Measurements from ENCODE around the gene DAB1.

The DAB1 gene

DNA sequence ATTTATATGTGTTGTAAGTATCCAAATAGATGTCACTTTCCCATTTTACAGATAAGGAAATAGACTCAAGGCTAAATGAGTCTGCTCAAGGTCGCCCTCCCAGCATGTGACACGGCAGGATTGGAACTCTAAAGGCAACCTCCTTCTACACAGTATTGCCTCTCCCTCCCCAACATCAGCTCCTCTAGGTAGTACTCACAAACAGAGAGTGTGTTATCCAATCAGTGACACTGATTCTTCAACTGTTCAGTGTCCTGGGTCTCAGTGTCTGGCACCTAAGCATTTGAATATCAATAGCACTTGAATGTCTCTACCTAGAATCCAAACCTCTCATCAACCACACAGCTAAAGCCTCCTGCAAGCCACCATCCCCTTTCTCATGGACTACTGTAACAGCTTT is 87.1 kb downstream of the DAB1 start:
- Histone ChIP-seq H3K27me3 (replicated peaks; ENCODE audit: control insufficient read depth, insufficient read depth, low read length) (no peaks in the 10 kb centered on the region), H3K36me3 (ENCODE audit: control insufficient read depth, insufficient read depth, low read length) (no peaks in the 10 kb centered on the region), H3K4me3 (replicated peaks; ENCODE audit: low read depth, low read length) (no peak overlapping the region)
- TF ChIP-seq, protein P1, sequence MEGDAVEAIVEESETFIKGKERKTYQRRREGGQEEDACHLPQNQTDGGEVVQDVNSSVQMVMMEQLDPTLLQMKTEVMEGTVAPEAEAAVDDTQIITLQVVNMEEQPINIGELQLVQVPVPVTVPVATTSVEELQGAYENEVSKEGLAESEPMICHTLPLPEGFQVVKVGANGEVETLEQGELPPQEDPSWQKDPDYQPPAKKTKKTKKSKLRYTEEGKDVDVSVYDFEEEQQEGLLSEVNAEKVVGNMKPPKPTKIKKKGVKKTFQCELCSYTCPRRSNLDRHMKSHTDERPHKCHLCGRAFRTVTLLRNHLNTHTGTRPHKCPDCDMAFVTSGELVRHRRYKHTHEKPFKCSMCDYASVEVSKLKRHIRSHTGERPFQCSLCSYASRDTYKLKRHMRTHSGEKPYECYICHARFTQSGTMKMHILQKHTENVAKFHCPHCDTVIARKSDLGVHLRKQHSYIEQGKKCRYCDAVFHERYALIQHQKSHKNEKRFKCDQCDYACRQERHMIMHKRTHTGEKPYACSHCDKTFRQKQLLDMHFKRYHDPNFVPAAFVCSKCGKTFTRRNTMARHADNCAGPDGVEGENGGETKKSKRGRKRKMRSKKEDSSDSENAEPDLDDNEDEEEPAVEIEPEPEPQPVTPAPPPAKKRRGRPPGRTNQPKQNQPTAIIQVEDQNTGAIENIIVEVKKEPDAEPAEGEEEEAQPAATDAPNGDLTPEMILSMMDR (IDR thresholded peaks at IDR 0.05; ENCODE audit: insufficient read depth, low read length, poor library complexity, severe bottlenecking), result no peak
- DNase-seq (ENCODE audit: extremely low read depth, insufficient read length), result no peak

DNA sequence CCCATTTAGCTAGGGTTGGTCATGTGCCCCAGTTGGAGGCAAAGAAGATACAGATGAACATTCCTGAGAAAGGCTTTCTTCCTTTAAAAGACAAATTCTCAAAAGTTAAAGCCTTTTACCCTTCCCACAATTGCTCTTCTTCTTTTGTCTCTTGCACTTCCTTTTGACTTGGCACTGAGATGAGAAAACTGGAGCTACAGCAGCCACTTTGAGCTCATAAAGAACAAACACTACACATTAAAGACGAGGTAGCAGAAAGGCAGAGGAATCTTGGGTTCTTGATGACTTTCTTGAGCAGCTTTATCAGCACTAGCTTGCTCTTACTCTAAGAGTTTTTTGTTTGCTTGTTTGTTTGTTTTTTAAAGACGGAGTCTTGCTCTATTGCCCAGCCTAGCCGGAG is 92.2 kb downstream of the DAB1 start:
- Histone ChIP-seq H3K4me3 (replicated peaks; ENCODE audit: low read depth, low read length) (no peak overlapping the region), H3K36me3 (ENCODE audit: control insufficient read depth, insufficient read depth, low read length) (no peaks in the 10 kb centered on the region), H3K27me3 (replicated peaks; ENCODE audit: control insufficient read depth, insufficient read depth, low read length) (no peaks in the 10 kb centered on the region)
- no peak for DNase-seq (ENCODE audit: extremely low read depth, insufficient read length)
- TF ChIP-seq, protein P1 (IDR thresholded peaks at IDR 0.05; ENCODE audit: insufficient read depth, low read length, poor library complexity, severe bottlenecking), result no peak

DNA sequence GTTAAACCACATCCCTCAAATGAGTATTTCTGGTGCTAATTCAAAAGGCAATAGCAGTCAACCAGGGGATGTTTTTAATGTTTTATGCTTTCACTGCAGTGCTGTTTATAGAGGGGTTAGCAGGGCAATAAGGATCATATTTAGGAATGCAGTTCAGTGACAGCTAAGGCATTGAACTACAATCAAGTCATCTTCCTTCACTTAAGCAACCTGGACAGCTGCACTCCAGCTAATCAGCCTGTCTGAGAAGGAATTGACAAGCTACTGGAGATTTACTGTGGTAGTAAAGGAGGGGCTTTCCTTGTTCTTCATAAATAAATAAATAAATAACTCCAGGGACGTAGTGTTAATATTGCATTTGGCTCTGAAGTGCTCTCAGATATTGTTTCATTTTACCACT is 93.9 kb downstream of the DAB1 start:
- TF ChIP-seq, protein P1 (IDR thresholded peaks at IDR 0.05; ENCODE audit: insufficient read depth, low read length, poor library complexity, severe bottlenecking), result no peak
- Histone ChIP-seq H3K36me3 (ENCODE audit: control insufficient read depth, insufficient read depth, low read length) (no peaks in the 10 kb centered on the region), H3K4me3 (replicated peaks; ENCODE audit: low read depth, low read length) (no peak overlapping the region), H3K27me3 (replicated peaks; ENCODE audit: control insufficient read depth, insufficient read depth, low read length) (no peaks in the 10 kb centered on the region)
- no peak for DNase-seq (ENCODE audit: extremely low read depth, insufficient read length)

DNA sequence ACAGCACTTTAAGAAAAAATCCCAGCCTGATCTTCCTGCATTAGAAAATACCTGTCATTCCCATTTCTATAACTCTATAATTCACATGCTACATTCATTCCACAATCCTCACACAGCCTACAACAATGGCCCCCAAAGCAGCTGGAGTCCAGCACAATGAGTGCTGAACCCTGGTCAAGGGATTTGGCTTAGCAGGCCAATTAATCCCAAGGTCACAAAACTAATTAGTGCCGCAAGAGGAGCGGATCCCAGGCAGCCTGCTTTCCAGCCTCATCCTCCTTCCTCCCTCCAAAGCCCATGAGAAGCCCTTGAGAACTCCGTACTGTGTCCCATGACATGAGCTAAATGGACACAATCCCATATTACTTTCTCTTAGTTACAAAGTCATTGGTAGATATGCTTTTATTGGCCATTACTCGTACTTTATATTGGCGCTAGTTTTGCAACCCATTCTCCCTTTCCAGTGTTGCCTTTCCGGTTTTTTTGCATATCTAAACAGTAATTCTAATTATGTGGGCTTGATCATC is 94.8 kb downstream of the DAB1 start:
- DNase-seq (ENCODE audit: extremely low read depth, insufficient read length), result no peak
- Histone ChIP-seq H3K4me3 (replicated peaks; ENCODE audit: low read depth, low read length) (no peak overlapping the region), H3K27me3 (replicated peaks; ENCODE audit: control insufficient read depth, insufficient read depth, low read length) (no peaks in the 10 kb centered on the region), H3K36me3 (ENCODE audit: control insufficient read depth, insufficient read depth, low read length) (no peaks in the 10 kb centered on the region)
- TF ChIP-seq, protein P1 (IDR thresholded peaks at IDR 0.05; ENCODE audit: insufficient read depth, low read length, poor library complexity, severe bottlenecking), result no peak

DNA sequence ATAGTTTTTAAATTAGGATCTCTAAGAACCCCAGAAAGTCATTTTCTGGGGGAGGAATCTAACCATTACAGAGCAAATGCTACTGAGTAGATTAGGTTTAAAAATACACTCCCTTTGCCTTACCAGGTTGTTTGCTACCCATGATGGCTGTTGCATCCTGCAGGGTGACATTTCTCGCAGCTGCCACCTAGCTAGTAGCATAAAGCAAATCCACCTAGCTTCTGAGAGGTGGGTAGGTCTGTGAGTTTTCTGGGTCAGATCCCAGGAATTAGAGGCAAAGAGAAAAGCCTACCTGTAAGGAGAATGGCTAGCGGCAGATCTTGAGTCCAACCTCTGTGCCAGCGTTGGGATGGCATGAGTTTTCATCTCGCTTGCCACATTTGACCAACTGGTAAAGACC is 95.9 kb downstream of the DAB1 start:
- Histone ChIP-seq H3K36me3 (ENCODE audit: control insufficient read depth, insufficient read depth, low read length) (no peaks in the 10 kb centered on the region), H3K4me3 (replicated peaks; ENCODE audit: low read depth, low read length) (no peak overlapping the region), H3K27me3 (replicated peaks; ENCODE audit: control insufficient read depth, insufficient read depth, low read length) (no peaks in the 10 kb centered on the region)
- TF ChIP-seq, protein P1 (IDR thresholded peaks at IDR 0.05; ENCODE audit: insufficient read depth, low read length, poor library complexity, severe bottlenecking), result no peak
- DNase-seq (ENCODE audit: extremely low read depth, insufficient read length), result no peak

DNA sequence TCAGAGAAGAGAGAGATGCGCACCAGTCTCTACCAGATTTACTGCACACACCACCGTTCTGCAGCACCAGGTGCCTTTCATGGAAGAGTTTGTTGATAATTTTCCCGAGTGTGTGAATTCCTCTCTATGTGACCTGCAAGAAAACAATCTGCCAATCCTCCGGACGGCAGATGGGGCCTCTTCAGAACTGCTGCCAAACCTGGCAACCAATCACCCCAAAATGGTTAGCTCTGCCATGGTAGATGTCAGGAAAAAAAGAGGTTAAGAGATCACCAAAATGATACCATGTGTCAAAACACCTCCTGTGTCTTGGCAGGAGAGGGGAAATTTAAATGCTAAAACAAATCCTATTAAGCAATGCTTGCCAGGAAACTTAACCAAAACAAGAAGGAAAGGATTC is 96.5 kb downstream of the DAB1 start:
- no peak for DNase-seq (ENCODE audit: extremely low read depth, insufficient read length)
- H3K4me3 ChIP-seq (replicated peaks; ENCODE audit: low read depth, low read length), result no peak overlapping the region
- no peaks in the 10 kb centered on the region for H3K36me3 ChIP-seq (ENCODE audit: control insufficient read depth, insufficient read depth, low read length)
- TF ChIP-seq, protein P1 (IDR thresholded peaks at IDR 0.05; ENCODE audit: insufficient read depth, low read length, poor library complexity, severe bottlenecking), result no peak
- H3K27me3 ChIP-seq (replicated peaks; ENCODE audit: control insufficient read depth, insufficient read depth, low read length), result no peaks in the 10 kb centered on the region

Data from GM06990 (cell line).